Esophagus muscularis mucosa (tissue), 4 donors: Measurements from ENCODE around the gene ZC3H7B. TPM values are rescaled to one million over a fixed set of nuclear protein-coding genes. Genes with fewer than 3 reads are reported as not detected.

Source experiments
- DNase-seq: peaks from one replicate; pipeline ENCODE4 v3.0.0-alpha.2; 2017; ENCODE audit errors: extremely low spot score
- H3K27ac ChIP-seq, 4 donors: fragments of 200-600 bp; sonication (generic); replicated peaks in 1 of 4; 1 replicate in 3 of 4; 2 replicates in 1 of 4; pipeline ENCODE4 v1.5.1; 2016 to 2019; ENCODE audit warnings: mild to moderate bottlenecking in 1 of 4
- H3K27me3 ChIP-seq, 4 donors: fragments of 200-600 bp; sonication (generic); one replicate each; pipeline versions ENCODE4 v1.5.1 to v1.6.0; 2016 to 2019
- H3K36me3 ChIP-seq, 4 donors: fragments of 200-600 bp; sonication (generic); one replicate each; pipeline ENCODE4 v1.5.1; 2016 to 2019
- H3K4me1 ChIP-seq, 4 donors: fragments of 200-600 bp; sonication (generic); one replicate each; pipeline ENCODE4 v1.5.1; 2016 to 2019
- H3K4me3 ChIP-seq, 4 donors: fragments of 200-600 bp; sonication (generic); 1 replicate in 2 of 4; 2 replicates in 2 of 4; pipeline ENCODE4 v1.5.1; 2016 to 2019; ENCODE audit warnings: mild to moderate bottlenecking in 4 of 4, moderate library complexity in 1 of 4
- H3K9me3 ChIP-seq, 4 donors: fragments of 200-600 bp; sonication (generic); 1 replicate in 3 of 4; 2 replicates in 1 of 4; pipeline ENCODE4 v1.5.1; 2016 to 2019
- CTCF ChIP-seq, 3 experiments: fragments of 200-600 bp in 2 of 3; fragments of 450-650 bp in 1 of 3; sonication (generic) in 2 of 3; IDR thresholded peaks; one replicate each; pipeline ENCODE4 v1.5.1; 2017 to 2019; ENCODE audit warnings: antibody characterized with exemption in 3 of 3, mild to moderate bottlenecking in 2 of 3, moderate library complexity in 1 of 3
- EP300 ChIP-seq: sonication (generic); formaldehyde crosslinking; IDR thresholded peaks from one replicate; pipeline ENCODE4 v1.6.1; 2017; ENCODE audit warnings: antibody characterized with exemption
- POLR2A ChIP-seq: fragments of 450-650 bp; IDR thresholded peaks from one replicate; pipeline ENCODE4 v1.6.1; 2017; ENCODE audit warnings: antibody characterized with exemption, moderate library complexity, mild to moderate bottlenecking, low read depth
- POLR2AphosphoS5 ChIP-seq, 2 donors: sonication (generic); formaldehyde crosslinking; IDR thresholded peaks; one replicate each; pipeline ENCODE4 v1.6.1; 2017; ENCODE audit warnings: antibody characterized with exemption in 2 of 2
- WGBS: methylation state at CpG from one replicate; pipeline ENCODE4 v1.1.5; 2018; 5-methylcytosine and 5-hydroxymethylcytosine counted together
- intact Hi-C: fragments of 100-400 bp; cut with DNase I; formaldehyde crosslinking; loops from one replicate; pipeline ENCODE4 v1.15.1; 2023
- total RNA-seq, 4 donors: library from RNA; depleted of rRNA; stranded (reverse); fragments of >200 nt; gene quantifications; one replicate each; pipeline versions ENCODE4 v1.1.0 to v1.2.1, GENCODE V29; 2016

Gene ZC3H7B
- total RNA-seq, 4 donors from 2014 or later, result 39.9 to 72.2 (median 54.3) TPM

GRCh38 chr22:41382098-41382578, 80.8 kb downstream of the ZC3H7B start:
- Histone ChIP-seq H3K36me3 (peaks cover 0 to 8% (median 4%) of the 10 kb centered on the region in 4 donors), H3K4me1 (peaks cover 27 to 75% (median 51%) of the 10 kb centered on the region in 4 donors), H3K27me3 (no peaks in the 10 kb centered on the region), H3K27ac (peak overlapping the region; percentile 99 to 100 (median 99)), H3K9me3 (no peaks in the 10 kb centered on the region), H3K4me3 (peak overlapping the region; percentile 85 to 96 (median 88))
- peak; percentile 96 for DNase-seq
- 1% methylated on average over 29 of the region's 35 CpGs for WGBS
- TF ChIP-seq EP300 (no peak), POLR2A (no peak), POLR2AphosphoS5 (IDR thresholded peaks at IDR 0.05) (no peak), CTCF (IDR thresholded peaks at IDR 0.05) (no peak)
- intact Hi-C loops, result no loop called here

GRCh38 chr22:41382610-41383009, 81.3 kb downstream of the ZC3H7B start:
- intact Hi-C loops, result no loop called here
- Histone ChIP-seq H3K4me1 (peaks cover 27 to 73% (median 46%) of the 10 kb centered on the region in 4 donors), H3K27ac (peak overlapping the region; percentile 99 to 100 (median 99)), H3K36me3 (peaks cover 4 to 12% (median 8%) of the 10 kb centered on the region in 4 donors), H3K4me3 (peak overlapping the region; percentile 85 to 96 (median 88)), H3K27me3 (no peaks in the 10 kb centered on the region), H3K9me3 (no peaks in the 10 kb centered on the region)
- no peak for DNase-seq
- 19% methylated on average over 11 of the region's 19 CpGs for WGBS
- no peak for TF ChIP-seq CTCF (IDR thresholded peaks at IDR 0.05)
- no peak for TF ChIP-seq POLR2AphosphoS5 (IDR thresholded peaks at IDR 0.05)
- no peak for TF ChIP-seq POLR2A
- TF ChIP-seq EP300, result no peak

DNA sequence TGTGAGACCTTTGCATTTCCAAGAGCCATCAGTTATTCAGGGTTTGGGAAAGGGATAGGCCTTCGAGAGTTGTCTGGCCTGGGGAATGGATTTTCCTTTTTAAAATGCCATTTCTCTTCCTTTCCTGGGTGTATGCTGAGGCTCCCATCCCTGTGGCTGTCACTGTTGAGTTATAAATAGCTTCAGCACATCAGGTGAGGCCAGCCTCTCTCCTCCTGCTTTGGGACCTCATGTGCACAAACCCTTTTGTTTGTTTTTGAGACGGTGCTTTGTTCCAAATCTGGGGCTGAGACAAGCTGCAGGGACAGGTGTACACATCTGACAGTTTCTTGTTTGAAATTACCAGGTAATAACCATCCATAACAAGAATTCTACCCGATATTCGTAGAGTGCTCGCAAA, 81.8 kb downstream of the ZC3H7B start:
- Histone ChIP-seq H3K36me3 (peaks cover 8 to 17% (median 12%) of the 10 kb centered on the region in 4 donors), H3K4me1 (peaks cover 27 to 69% (median 43%) of the 10 kb centered on the region in 4 donors), H3K9me3 (no peaks in the 10 kb centered on the region), H3K27ac (peak overlapping the region; percentile 99 to 100 (median 99)), H3K4me3 (peak overlapping the region; percentile 85 to 96 (median 88)), H3K27me3 (no peaks in the 10 kb centered on the region)
- no peak for DNase-seq
- 65% methylated on average over 5 of the region's 5 CpGs for WGBS
- intact Hi-C loops, result no loop called here
- TF ChIP-seq EP300, result no peak
- TF ChIP-seq POLR2AphosphoS5 (IDR thresholded peaks at IDR 0.05), result peak in 1 of 2 donors; percentile 58

GRCh38 chr22:41384128-41384527, 82.8 kb downstream of the ZC3H7B start:
- no peak for DNase-seq
- Histone ChIP-seq H3K27ac (peak overlapping the region; percentile 21 to 100 (median 99)), H3K36me3 (peaks cover 19 to 28% (median 22%) of the 10 kb centered on the region in 4 donors), H3K4me1 (peaks cover 27 to 63% (median 39%) of the 10 kb centered on the region in 4 donors), H3K9me3 (no peaks in the 10 kb centered on the region), H3K4me3 (no peak overlapping the region), H3K27me3 (no peaks in the 10 kb centered on the region)
- TF ChIP-seq CTCF (IDR thresholded peaks at IDR 0.05) (no peak), POLR2A (no peak), EP300 (no peak), POLR2AphosphoS5 (IDR thresholded peaks at IDR 0.05) (no peak)
- intact Hi-C loops, result no loop called here

DNA sequence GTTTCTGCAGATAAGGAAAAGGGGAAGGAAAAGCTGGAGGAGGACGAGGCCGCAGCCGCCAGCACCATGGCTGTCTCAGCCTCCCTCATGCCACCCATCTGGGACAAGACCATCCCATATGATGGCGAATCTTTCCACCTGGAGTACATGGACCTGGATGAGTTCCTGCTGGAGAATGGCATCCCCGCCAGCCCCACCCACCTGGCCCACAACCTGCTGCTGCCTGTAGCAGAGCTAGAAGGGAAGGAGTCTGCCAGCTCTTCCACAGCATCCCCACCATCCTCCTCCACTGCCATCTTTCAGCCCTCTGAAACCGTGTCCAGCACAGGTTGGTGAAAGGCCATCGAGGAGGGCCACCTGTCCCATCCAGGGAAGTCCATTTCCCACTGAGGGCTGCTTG, 86.0 kb downstream of the ZC3H7B start:
- Histone ChIP-seq H3K27ac (peak overlapping the region in 1 of 4 donors; percentile 27), H3K4me3 (no peak overlapping the region), H3K27me3 (no peaks in the 10 kb centered on the region), H3K9me3 (no peaks in the 10 kb centered on the region), H3K4me1 (peaks cover 16 to 45% (median 22%) of the 10 kb centered on the region in 4 donors), H3K36me3 (peaks cover 31 to 60% (median 54%) of the 10 kb centered on the region in 4 donors)
- WGBS, result 79% methylated on average over 6 of the region's 7 CpGs
- no peak for TF ChIP-seq EP300
- intact Hi-C loops, result no loop called here
- no peak for DNase-seq

DNA sequence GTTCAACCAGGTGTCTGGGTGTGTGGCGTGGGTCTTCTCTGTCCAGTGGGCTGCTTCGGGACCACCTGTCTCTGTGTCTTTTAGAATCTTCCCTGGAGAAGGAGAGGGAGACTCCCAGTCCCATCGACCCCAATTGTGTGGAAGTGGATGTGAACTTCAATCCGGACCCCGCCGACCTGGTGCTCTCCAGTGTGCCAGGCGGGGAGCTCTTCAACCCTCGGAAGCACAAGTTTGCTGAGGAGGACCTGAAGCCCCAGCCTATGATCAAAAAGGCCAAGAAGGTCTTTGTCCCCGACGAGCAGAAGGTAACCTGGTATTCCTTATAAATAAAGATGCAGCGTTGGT, 92.7 kb downstream of the ZC3H7B start:
- WGBS, result 89% methylated on average over 9 of the region's 11 CpGs
- H3K27me3 ChIP-seq, result no peaks in the 10 kb centered on the region
- H3K4me1 ChIP-seq, result peaks cover 12 to 35% (median 30%) of the 10 kb centered on the region in 4 donors
- DNase-seq, result no peak
- H3K27ac ChIP-seq, result peak overlapping the region; percentile 61 to 79 (median 72)
- no peaks in the 10 kb centered on the region for H3K9me3 ChIP-seq
- intact Hi-C loops, result no loop called here
- no peak for TF ChIP-seq POLR2A
- no peak for TF ChIP-seq POLR2AphosphoS5 (IDR thresholded peaks at IDR 0.05)
- no peak for TF ChIP-seq EP300
- TF ChIP-seq CTCF (IDR thresholded peaks at IDR 0.05), result no peak
- H3K36me3 ChIP-seq, result peaks cover 51 to 94% (median 92%) of the 10 kb centered on the region in 4 donors
- H3K4me3 ChIP-seq, result peak overlapping the region in 1 of 4 donors; percentile 0
